HepG2 (cell line): ENCODE measurements around the gene LZTR1. TPM values are rescaled to one million over a fixed set of nuclear protein-coding genes. Genes with fewer than 3 reads are reported as not detected.
A peak's percentile ranks its signal among the peaks of the same experiment; 100 is the strongest.

ENCODE experiments used
- ASH2L ChIP-seq: fragments of 300-600, 200-600 bp; sonication (generic); IDR thresholded peaks from 2 replicates; pipeline ENCODE4 v1.7.0; 2017; ENCODE audit warnings: low read depth, mild to moderate bottlenecking, moderate library complexity, mixed read lengths, low read length; ENCODE audit not compliant: insufficient read length
- CBFB ChIP-seq: sonication (generic); formaldehyde crosslinking; IDR thresholded peaks from 2 replicates; pipeline ENCODE4 v1.4.0; 2020; ENCODE audit warnings: missing genetic modification reagents
- NFKB2 ChIP-seq: sonication (generic); formaldehyde crosslinking; IDR thresholded peaks from 2 replicates; pipeline ENCODE4 v1.4.0; 2020; ENCODE audit warnings: missing genetic modification reagents, borderline replicate concordance
- POLR2AphosphoS5 ChIP-seq: IDR thresholded peaks from 2 replicates; pipeline ENCODE4 v1.6.1; 2012; ENCODE audit warnings: low read depth, low read length
- REPIN1 ChIP-seq: sonication (generic); formaldehyde crosslinking; IDR thresholded peaks from 2 replicates; pipeline ENCODE4 v1.8.0; 2022; ENCODE audit warnings: missing genetic modification reagents, low read depth, mild to moderate bottlenecking, borderline replicate concordance
- SALL2 ChIP-seq: sonication (generic); formaldehyde crosslinking; IDR thresholded peaks from 2 replicates; pipeline ENCODE4 v1.8.1; 2023; ENCODE audit warnings: mild to moderate bottlenecking, missing genetic modification reagents, inconsistent platforms
- SP5 ChIP-seq: IDR thresholded peaks from 2 replicates; pipeline ENCODE4 v1.6.1; 2016; ENCODE audit warnings: low read depth, borderline replicate concordance
- TAF1 ChIP-seq: sonication (generic); formaldehyde crosslinking; IDR thresholded peaks from 2 replicates; pipeline ENCODE4 v1.4.0; 2020; ENCODE audit warnings: missing genetic modification reagents
- ZBTB20 ChIP-seq: sonication (generic); formaldehyde crosslinking; IDR thresholded peaks from 2 replicates; pipeline ENCODE4 v1.8.1; 2023; ENCODE audit warnings: missing genetic modification reagents, low read depth, mild to moderate bottlenecking, borderline replicate concordance
- ZBTB7B ChIP-seq: sonication (generic); formaldehyde crosslinking; IDR thresholded peaks from 2 replicates; pipeline ENCODE4 v1.4.0; 2020; ENCODE audit warnings: missing genetic modification reagents
- ZFX ChIP-seq: sonication (generic); formaldehyde crosslinking; IDR thresholded peaks from 2 replicates; pipeline ENCODE4 v1.4.0; 2020; ENCODE audit warnings: mild to moderate bottlenecking, low read depth, missing genetic modification reagents, moderate library complexity
- ZNF451 ChIP-seq: sonication (generic); formaldehyde crosslinking; IDR thresholded peaks from 2 replicates; pipeline ENCODE4 v1.5.0; 2020; ENCODE audit warnings: mild to moderate bottlenecking, missing genetic modification reagents
- ZNF747 ChIP-seq: sonication (generic); formaldehyde crosslinking; IDR thresholded peaks from 2 replicates; pipeline ENCODE4 v1.8.1; 2023; ENCODE audit warnings: missing genetic modification reagents, mild to moderate bottlenecking, borderline replicate concordance
- ZSCAN25 ChIP-seq: sonication (generic); formaldehyde crosslinking; IDR thresholded peaks from 2 replicates; pipeline ENCODE4 v1.8.0; 2022; ENCODE audit warnings: mild to moderate bottlenecking, missing genetic modification reagents
- polyA plus RNA-seq, 8 experiments: library from polyadenylated mRNA; depleted of rRNA in 3 of 8; stranded (reverse) in 7 of 8; unstranded in 1 of 8; fragments of >200 nt; fragmentation: Illumina TruSeq in 4 of 8; extraction: Trizol in 4 of 8; gene quantifications; 2 replicates each; pipeline versions ENCODE4 v1.2.1 to v1.2.3, GENCODE V29; 2011 to 2016; ENCODE audit warnings: low read depth in 4 of 8, missing spikeins in 1 of 8, mixed read lengths in 1 of 8; ENCODE audit not compliant: insufficient read depth in 1 of 8
- total RNA-seq, 5 experiments: library from RNA; depleted of rRNA; stranded (reverse); fragments of >200 nt; fragmentation: Illumina TruSeq; extraction: Trizol; gene quantifications; 2 replicates each; pipeline ENCODE4 v1.2.3, GENCODE V29; 2016; ENCODE audit warnings: low read depth in 1 of 5
- TF ChIP-seq, protein P1 (sequence below): sonication (generic); formaldehyde crosslinking; IDR thresholded peaks from 2 replicates; pipeline ENCODE4 v1.4.0; 2020; ENCODE audit warnings: missing genetic modification reagents
- TF ChIP-seq, protein P2 (sequence below): sonication (generic); formaldehyde crosslinking; IDR thresholded peaks from 2 replicates; pipeline ENCODE4 v1.8.0; 2022; ENCODE audit warnings: mild to moderate bottlenecking, missing genetic modification reagents
- TF ChIP-seq, protein P3 (sequence below): sonication (generic); formaldehyde crosslinking; conservative IDR thresholded peaks from 2 replicates; pipeline ENCODE4 v1.4.0; 2020; ENCODE audit warnings: mild to moderate bottlenecking, missing genetic modification reagents, moderate library complexity
- TF ChIP-seq, protein P4 (sequence below): sonication (generic); formaldehyde crosslinking; IDR thresholded peaks from 2 replicates; pipeline ENCODE4 v1.5.0; 2020; ENCODE audit warnings: mild to moderate bottlenecking, low read depth, missing genetic modification reagents, borderline replicate concordance
- TF ChIP-seq, protein P5 (sequence below): sonication (generic); formaldehyde crosslinking; IDR thresholded peaks from 2 replicates; pipeline ENCODE4 v1.9.0; 2021; ENCODE audit warnings: missing genetic modification reagents, borderline replicate concordance

The LZTR1 gene
- total and polyA plus RNA-seq, 2 of the 13 experiments (the other 11 are each of a cell fraction or from before 2014, with no cell fraction given), result 21.8 to 22.4 TPM

DNA sequence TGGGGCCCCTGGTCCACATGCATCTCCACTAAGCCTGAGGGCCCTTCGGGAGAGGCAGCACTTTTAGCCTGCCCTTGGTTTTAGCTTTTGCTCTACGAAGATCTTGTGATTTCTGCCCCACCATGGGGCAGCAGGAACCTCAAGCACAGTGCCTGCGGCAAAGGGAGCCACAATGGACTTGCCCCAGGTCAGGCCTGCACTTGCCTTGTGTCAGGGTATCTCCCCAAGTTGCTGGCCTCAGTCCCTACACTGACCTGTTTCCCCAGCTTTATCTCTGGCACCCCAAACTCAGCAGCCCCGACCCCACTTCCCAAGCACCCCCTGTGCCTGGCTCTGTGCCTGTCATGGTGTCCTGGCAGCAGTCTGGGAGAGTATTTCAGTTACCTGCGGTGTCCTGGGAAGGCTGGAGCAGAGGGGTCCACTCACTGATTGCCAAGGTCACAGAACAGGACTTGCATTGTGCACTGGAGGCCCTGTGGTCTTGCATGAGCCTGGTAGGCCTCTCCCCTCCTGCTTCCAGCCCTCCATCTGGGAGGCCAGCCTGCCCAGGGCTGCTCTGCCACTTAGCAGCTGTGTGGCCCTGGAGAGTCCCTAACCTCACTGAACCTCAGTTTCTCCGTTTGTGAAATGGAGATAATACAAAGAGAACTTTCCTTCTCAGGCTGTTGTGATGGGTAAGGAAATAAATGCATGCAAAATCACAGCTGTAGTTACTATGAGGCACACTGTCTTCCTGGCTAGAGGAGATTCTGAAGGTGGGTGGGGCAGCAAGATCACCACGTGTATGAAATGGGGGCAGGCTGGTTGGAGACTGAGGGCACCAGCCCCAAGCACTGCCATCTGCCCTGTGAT lies 18.7 kb upstream of the LZTR1 start (continued):
- TF ChIP-seq POLR2AphosphoS5 (peak; percentile 13; the same call in 1 of the 2 replicates), SP5 (peak; percentile 23; the same call in 1 of the 2 replicates), ZNF747 (CRISPR knock-in tag) (peak; percentile 27; the same call in 1 of the 2 replicates), SALL2 (peak; percentile 45), REPIN1 (CRISPR knock-in tag) (peak; percentile 61; the same call in 1 of the 2 replicates), ZBTB20 (CRISPR knock-in tag) (no peak), CBFB (CRISPR knock-in tag) (0 out of 2 replicates have a peak, but pooled peaks have one; percentile 26), ZBTB7B (peak; percentile 96), ZNF451 (0 out of 2 replicates have a peak, but pooled peaks have one; percentile 0), ZSCAN25 (CRISPR knock-in tag) (peak; percentile 67; the same call in 1 of the 2 replicates), NFKB2 (no peak; the same call in 1 of the 2 replicates), ASH2L (peak; percentile 55), ZFX (CRISPR knock-in tag) (peak; percentile 97), TAF1 (CRISPR knock-in tag) (peak; percentile 56)
- TF ChIP-seq, protein P1, sequence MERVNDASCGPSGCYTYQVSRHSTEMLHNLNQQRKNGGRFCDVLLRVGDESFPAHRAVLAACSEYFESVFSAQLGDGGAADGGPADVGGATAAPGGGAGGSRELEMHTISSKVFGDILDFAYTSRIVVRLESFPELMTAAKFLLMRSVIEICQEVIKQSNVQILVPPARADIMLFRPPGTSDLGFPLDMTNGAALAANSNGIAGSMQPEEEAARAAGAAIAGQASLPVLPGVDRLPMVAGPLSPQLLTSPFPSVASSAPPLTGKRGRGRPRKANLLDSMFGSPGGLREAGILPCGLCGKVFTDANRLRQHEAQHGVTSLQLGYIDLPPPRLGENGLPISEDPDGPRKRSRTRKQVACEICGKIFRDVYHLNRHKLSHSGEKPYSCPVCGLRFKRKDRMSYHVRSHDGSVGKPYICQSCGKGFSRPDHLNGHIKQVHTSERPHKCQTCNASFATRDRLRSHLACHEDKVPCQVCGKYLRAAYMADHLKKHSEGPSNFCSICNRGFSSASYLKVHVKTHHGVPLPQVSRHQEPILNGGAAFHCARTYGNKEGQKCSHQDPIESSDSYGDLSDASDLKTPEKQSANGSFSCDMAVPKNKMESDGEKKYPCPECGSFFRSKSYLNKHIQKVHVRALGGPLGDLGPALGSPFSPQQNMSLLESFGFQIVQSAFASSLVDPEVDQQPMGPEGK (CRISPR knock-in tag), result peak; percentile 67; the same call in 1 of the 2 replicates
- TF ChIP-seq, protein P2, sequence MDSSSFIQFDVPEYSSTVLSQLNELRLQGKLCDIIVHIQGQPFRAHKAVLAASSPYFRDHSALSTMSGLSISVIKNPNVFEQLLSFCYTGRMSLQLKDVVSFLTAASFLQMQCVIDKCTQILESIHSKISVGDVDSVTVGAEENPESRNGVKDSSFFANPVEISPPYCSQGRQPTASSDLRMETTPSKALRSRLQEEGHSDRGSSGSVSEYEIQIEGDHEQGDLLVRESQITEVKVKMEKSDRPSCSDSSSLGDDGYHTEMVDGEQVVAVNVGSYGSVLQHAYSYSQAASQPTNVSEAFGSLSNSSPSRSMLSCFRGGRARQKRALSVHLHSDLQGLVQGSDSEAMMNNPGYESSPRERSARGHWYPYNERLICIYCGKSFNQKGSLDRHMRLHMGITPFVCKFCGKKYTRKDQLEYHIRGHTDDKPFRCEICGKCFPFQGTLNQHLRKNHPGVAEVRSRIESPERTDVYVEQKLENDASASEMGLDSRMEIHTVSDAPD (CRISPR knock-in tag), result 0 out of 2 replicates have a peak, but pooled peaks have one; percentile 55
- TF ChIP-seq, protein P3, sequence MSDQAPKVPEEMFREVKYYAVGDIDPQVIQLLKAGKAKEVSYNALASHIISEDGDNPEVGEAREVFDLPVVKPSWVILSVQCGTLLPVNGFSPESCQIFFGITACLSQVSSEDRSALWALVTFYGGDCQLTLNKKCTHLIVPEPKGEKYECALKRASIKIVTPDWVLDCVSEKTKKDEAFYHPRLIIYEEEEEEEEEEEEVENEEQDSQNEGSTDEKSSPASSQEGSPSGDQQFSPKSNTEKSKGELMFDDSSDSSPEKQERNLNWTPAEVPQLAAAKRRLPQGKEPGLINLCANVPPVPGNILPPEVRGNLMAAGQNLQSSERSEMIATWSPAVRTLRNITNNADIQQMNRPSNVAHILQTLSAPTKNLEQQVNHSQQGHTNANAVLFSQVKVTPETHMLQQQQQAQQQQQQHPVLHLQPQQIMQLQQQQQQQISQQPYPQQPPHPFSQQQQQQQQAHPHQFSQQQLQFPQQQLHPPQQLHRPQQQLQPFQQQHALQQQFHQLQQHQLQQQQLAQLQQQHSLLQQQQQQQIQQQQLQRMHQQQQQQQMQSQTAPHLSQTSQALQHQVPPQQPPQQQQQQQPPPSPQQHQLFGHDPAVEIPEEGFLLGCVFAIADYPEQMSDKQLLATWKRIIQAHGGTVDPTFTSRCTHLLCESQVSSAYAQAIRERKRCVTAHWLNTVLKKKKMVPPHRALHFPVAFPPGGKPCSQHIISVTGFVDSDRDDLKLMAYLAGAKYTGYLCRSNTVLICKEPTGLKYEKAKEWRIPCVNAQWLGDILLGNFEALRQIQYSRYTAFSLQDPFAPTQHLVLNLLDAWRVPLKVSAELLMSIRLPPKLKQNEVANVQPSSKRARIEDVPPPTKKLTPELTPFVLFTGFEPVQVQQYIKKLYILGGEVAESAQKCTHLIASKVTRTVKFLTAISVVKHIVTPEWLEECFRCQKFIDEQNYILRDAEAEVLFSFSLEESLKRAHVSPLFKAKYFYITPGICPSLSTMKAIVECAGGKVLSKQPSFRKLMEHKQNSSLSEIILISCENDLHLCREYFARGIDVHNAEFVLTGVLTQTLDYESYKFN (CRISPR knock-in tag), result peak; percentile 80
- TF ChIP-seq, protein P4, sequence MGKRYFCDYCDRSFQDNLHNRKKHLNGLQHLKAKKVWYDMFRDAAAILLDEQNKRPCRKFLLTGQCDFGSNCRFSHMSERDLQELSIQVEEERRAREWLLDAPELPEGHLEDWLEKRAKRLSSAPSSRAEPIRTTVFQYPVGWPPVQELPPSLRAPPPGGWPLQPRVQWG (CRISPR knock-in tag), result no peak
- TF ChIP-seq, protein P5, sequence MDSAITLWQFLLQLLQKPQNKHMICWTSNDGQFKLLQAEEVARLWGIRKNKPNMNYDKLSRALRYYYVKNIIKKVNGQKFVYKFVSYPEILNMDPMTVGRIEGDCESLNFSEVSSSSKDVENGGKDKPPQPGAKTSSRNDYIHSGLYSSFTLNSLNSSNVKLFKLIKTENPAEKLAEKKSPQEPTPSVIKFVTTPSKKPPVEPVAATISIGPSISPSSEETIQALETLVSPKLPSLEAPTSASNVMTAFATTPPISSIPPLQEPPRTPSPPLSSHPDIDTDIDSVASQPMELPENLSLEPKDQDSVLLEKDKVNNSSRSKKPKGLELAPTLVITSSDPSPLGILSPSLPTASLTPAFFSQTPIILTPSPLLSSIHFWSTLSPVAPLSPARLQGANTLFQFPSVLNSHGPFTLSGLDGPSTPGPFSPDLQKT (CRISPR knock-in tag), result no peak
